PFSK-1 (cell line): ENCODE data around the gene ALG6. TPM values are rescaled to one million over a fixed set of nuclear protein-coding genes. Genes with fewer than 3 reads are reported as not detected.
A peak's percentile ranks its signal among the peaks of the same experiment; 100 is the strongest.

Source experiments
- FOXP2 ChIP-seq: optimal IDR thresholded peaks from 2 replicates; pipeline ENCODE3; 2011; ENCODE audit warnings: borderline replicate concordance, control low read depth, inconsistent platforms; ENCODE audit not compliant: insufficient read depth; ENCODE audit errors: extremely low read length, extremely low read depth
- POLR2AphosphoS5 ChIP-seq: IDR thresholded peaks from 2 replicates; pipeline ENCODE4 v1.6.1; 2012; ENCODE audit warnings: low read depth, mild to moderate bottlenecking, control low read depth, low read length, moderate library complexity
- REST ChIP-seq, 2 experiments: IDR thresholded peaks; 2 replicates each; pipeline versions ENCODE4 v1.6.1 to v1.8.0; 2011 to 2012; ENCODE audit warnings: low read depth in 2 of 2, low read length in 2 of 2, control low read depth in 1 of 2, inconsistent platforms in 1 of 2, mild to moderate bottlenecking in 1 of 2, moderate library complexity in 1 of 2; ENCODE audit not compliant: insufficient read depth in 1 of 2
- SIN3A ChIP-seq: IDR thresholded peaks from 2 replicates; pipeline ENCODE4 v1.6.1; 2012; ENCODE audit warnings: mild to moderate bottlenecking, low read length, moderate library complexity, borderline replicate concordance; ENCODE audit not compliant: insufficient read depth
- TAF1 ChIP-seq: IDR thresholded peaks from 2 replicates; pipeline ENCODE4 v1.6.1; 2012; ENCODE audit warnings: low read length, control low read depth, borderline replicate concordance; ENCODE audit not compliant: insufficient read depth
- polyA plus RNA-seq: library from polyadenylated mRNA; unstranded; fragments of >200 nt; gene quantifications from one replicate; pipeline ENCODE4 v1.2.1, GENCODE V29; 2012; ENCODE audit warnings: low read depth, missing spikeins; ENCODE audit not compliant: insufficient read length

The ALG6 gene
- 3.0 TPM for polyA plus RNA-seq

GRCh38 chr1:63367215-63368103 is at the start of gene ALG6:
ALG6 (plus strand) TSS chr1:63367627; CDS start chr1:63370978, 3,351 bp downstream.
- TF ChIP-seq TAF1 (no peak), SIN3A (no peak), REST (IDR thresholded peaks at IDR 0.05; ENCODE audit: insufficient read depth in 1 of 2, low read depth in 2 of 2, low read length in 2 of 2) (no peak), POLR2AphosphoS5 (peak; percentile 82)

- no peak for TF ChIP-seq POLR2AphosphoS5
- no peak for TF ChIP-seq TAF1
- TF ChIP-seq REST (IDR thresholded peaks at IDR 0.05; ENCODE audit: insufficient read depth in 1 of 2, low read depth in 2 of 2, low read length in 2 of 2): no peak
- no peak for TF ChIP-seq FOXP2
- no peak for TF ChIP-seq SIN3A
Observed at GRCh38 chr1:63317817-63318152, 49.6 kb upstream of the ALG6 start.

- TF ChIP-seq FOXP2 (no peak), SIN3A (no peak), TAF1 (no peak), REST (IDR thresholded peaks at IDR 0.05; ENCODE audit: insufficient read depth in 1 of 2, low read depth in 2 of 2, low read length in 2 of 2) (no peak), POLR2AphosphoS5 (no peak)
Observed at GRCh38 chr1:63318201-63318979, 49.0 kb upstream of the ALG6 start.

DNA sequence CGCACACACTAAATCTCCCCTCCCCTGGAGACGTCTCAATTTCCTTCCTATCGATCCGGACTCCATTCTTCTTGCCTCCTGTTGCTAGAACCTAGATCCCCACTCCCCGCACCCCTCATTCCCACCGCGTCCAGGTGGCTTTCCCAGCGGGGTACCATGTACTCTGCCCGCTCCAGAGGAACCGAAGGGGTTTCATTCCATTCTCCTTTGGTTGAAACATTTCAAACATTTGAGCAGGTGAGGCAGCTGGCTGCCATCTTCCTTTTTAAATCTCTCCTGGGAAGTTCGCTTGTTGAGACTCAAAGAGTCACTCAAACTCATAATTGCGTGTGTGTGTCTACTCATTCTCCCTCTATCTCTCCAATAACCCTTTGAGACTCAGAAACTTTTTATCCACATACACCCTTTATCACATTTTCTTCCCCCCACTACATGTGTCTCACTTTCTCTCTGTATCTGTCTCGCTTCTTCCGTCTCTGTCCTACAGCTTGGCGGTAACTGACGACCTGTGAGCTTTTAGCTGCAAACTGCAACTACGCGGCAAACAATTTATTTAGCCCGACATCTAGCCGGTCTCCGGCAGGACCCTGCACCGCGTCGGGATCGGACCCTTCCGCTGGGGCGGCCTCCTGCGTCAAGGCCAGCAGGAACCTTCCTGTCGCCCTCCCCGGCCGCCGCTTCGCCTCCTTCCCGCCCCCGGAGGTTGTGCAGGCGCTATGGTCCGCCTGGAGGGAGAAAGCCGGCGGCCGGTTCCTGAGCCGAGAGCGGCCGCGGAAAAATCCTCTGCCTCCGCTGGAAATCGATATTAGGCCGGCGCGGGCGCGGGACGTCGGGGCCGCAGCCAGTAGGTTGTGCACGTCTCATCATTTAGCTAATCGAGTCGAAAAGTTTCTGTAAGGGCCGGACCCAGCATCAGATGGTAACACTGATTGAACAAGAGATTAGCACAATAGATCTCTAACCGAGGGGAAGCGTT is 48.1 kb upstream of the ALG6 start:
- no peak for TF ChIP-seq FOXP2
- TF ChIP-seq REST (IDR thresholded peaks at IDR 0.05; ENCODE audit: insufficient read depth in 1 of 2, low read depth in 2 of 2, low read length in 2 of 2): no peak
- no peak for TF ChIP-seq POLR2AphosphoS5
- TF ChIP-seq TAF1: no peak
- TF ChIP-seq SIN3A: no peak
